GM19455 (cell line): ENCODE data around the gene VAPA.

ENCODE experiments used
- ATAC-seq: cut with Tn5 transposase; IDR thresholded peaks from one replicate; pipeline ENCODE4 v1.9.1; 2021; ENCODE audit not compliant: unreplicated experiment

VAPA gene

GRCh38 chr18:9933865-9934264 lies 20.0 kb downstream of the VAPA start:
- ATAC-seq: no peak

DNA sequence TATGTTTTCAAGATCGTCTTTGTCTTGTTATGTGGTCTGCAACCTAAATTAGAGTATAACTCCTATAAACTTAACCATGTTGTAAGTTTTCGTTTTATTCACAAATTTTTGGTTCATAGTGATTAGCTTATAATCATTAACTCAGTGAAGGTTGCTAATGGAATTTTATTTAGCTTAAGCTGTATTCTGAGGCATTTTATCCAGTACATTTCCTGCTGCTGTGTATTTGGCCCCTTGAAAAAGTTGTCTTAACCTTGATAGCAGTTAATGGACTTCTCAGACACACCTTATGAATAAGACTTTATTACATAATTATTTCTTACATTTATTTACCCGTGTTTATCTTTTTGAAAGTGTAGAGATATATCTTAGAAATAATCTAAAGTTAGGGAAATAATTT lies 20.5 kb downstream of the VAPA start:
- no peak for ATAC-seq

DNA sequence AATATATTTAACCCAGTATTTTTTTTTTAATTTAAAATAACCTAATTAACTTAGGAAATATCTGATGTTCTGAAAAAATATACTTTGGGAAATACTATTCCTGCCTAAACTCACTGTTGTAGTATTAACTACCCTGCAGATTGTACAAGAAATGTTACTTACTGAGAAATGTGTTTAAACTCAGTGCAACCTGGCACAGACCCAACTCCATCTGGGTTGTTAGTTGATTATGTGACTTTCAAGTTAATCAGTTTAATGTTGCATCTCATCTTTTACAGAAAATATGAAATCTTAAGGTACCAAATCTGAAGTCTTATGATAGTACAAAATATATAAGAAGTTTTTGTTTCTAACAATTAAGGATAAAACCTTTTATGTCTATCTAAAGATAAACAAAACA lies 27.3 kb downstream of the VAPA start:
- no peak for ATAC-seq

DNA sequence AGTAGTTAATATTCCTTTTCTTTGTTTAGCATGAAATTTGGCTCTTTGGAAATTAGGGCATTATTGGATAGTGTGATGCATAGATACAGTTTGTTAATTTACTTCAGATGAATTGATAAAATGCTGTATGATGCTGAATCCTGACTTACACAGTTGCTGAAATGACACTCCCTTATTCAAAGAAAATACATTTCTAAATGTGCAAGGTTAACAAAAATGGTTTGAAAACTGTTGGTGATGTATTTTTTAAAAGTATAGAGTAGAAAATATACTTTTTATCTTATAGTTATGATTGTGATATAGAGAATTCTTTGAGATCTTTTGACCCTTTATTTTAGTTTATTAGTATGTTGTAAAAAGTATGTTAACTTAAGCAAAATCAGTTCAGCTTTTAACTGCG lies 27.8 kb downstream of the VAPA start:
- no peak for ATAC-seq

DNA sequence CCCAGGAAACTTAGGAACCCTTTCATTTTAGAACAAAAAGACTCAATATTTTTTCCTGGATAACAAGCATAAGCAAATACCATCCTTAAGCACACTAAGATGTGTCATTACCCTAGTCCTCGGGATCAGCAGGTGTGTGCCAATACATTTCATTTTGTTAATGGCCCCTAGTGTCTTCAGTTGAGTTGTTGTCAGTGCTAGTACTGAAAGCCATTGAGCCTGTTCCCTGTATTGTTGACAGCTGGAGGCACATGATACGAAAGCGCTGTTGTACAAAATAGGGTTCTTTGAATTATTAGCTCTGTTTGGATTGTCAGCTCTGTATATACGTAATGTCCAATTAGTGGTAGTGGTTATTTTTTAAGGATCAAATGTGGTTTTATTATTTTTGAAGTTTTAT lies 29.5 kb downstream of the VAPA start:
- ATAC-seq: no peak

DNA sequence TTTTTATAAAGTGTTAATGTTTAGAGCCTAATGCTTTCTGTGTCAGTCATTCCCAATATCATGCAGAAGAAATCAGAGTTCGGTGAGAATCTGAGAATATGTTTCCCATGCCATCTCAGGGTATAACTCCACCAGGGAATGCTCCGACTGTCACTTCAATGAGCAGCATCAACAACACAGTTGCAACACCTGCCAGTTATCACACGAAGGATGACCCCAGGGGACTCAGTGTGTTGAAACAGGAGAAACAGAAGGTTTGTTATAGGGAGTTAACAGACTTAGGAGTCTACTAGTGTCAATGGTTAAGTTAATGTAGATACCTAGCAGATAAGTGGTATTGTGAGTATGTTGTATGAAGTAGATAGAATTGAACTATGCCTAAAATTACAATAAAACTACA lies 31.0 kb downstream of the VAPA start:
- no peak for ATAC-seq

DNA sequence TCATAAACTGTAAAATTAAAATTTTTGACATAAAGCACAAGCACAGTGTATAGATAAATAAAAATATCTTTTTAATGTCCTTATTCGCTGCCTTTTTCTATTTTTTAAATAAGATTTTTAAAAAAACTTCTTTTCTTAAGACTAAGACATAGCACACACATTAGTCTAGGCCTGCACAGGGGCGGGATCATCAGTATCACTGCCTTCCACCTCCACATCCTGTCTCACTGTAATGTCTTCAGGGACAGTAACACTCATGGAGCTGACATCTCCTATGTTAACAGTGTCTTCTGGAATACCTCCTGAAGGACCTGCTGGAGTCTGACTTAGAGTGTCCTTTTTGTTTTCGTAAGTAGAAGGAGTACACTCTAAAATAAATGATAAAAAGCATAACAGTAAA lies 33.0 kb downstream of the VAPA start:
- no peak for ATAC-seq

DNA sequence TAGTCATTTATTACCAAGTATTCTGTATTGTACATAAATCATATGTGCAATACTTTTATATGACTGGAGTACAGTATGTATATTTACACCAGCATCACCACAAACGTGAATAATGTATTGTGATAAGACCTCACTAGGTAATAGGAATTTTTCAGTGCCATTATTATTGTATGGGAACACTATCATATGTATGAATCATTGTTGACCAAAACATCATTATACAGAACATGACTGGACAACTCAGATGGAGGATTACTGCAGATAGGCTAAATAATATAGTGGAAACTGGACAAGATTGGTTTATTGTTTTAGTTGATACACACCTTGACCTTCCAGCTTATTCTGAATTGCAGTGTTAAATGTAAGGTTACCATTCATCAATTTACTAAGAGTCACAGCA lies 33.4 kb downstream of the VAPA start:
- no peak for ATAC-seq

- no peak for ATAC-seq
Measured at GRCh38 chr18:9949315-9949714, 35.5 kb downstream of the VAPA start.

GRCh38 chr18:9949861-9950260 lies 36.0 kb downstream of the VAPA start:
- ATAC-seq: no peak

- ATAC-seq: no peak
Measured at GRCh38 chr18:9950289-9951016, 36.6 kb downstream of the VAPA start.

GRCh38 chr18:9951022-9951859 lies 37.4 kb downstream of the VAPA start:
- ATAC-seq: no peak

- ATAC-seq: no peak
Measured at GRCh38 chr18:9952633-9953416, 39.0 kb downstream of the VAPA start.

DNA sequence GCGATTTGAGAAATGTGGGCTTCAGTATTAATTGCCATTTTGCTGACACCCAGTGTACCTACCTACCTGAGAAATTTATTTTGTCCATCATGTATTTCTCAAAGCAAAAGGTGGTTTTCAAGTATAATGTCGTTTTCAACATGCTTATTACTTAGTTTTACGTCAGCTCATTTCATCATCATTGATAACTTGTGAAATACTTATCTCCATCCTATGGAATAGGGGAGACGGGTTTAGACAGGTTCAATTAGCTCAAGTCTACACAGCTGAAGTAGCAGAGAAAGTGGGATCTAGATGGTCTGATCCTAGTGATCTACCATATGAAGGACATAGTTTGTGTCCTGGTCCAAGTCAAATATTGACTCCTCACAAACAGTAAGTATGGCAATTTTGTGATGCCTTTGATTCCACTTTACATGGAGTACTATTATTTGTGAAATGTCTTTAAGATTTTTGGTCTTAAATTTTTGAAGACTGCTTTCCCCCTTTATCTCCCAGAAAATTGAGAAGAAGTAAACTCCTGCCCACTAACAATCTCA lies 45.1 kb downstream of the VAPA start:
- no peak for ATAC-seq

- ATAC-seq: no peak
Measured at GRCh38 chr18:9959564-9959963, 45.7 kb downstream of the VAPA start.

GRCh38 chr18:9960258-9960904 lies 46.6 kb downstream of the VAPA start:
- ATAC-seq: no peak

DNA sequence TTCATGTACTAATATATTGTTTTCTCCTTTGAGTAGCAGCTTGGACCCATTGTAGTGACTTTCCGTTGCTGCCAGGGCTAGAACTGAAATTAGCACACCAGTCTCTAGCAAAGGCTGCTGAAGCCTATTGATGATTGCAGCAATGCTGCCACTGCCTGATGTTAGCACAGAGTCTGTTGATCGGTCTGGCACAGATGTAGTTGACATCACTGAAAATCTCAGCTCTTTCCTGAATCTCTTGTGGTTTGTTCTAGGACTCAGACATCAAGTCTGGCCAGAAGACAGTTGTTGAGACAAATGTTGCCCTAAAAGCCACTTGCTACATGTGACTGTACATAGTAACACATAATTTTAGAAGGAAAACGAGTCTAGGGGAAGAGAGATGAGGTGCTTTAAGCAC lies 47.2 kb downstream of the VAPA start:
- no peak for ATAC-seq

DNA sequence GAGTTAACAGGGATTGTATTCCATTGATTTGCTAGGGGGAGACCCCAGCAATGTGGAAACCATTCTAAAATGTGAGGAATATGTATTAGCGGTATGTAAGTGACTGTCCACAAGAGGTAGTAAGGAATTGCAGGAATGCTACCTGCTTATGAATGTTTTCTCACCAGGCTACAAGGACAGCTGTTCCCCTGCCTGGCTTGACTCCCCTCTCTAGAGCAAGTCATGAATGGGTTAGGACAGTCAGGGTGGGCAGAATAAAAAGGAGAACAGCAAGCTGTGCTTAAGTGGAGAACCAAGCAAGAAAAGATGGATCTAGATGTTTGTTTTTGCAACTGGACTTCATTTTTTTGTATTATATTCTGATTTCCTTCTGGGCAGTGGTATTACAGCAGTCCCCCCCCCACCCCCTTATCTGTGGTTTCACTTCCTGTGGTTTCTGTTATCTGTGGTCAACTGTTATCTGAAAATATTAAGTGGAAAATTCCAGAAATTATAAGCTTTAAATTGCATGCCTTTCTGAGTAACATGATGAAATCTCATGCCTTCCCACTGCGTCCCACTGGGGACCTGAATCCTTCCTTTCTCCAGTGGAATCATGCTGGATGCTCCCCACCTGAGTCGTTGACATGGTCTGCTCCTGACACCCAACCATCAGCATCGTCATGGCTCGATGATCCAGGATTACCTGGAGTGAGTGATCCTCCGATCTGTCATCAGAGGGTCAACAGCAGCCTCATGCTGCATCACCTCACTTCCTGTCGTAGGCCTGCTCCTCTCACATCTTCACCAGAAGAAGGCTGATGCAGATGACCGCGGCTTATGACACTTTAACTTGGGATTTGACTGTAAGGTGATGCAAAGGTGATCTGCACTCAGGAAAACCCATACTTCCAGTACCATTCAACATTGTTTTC lies 52.2 kb downstream of the VAPA start:
- ATAC-seq: no peak

DNA sequence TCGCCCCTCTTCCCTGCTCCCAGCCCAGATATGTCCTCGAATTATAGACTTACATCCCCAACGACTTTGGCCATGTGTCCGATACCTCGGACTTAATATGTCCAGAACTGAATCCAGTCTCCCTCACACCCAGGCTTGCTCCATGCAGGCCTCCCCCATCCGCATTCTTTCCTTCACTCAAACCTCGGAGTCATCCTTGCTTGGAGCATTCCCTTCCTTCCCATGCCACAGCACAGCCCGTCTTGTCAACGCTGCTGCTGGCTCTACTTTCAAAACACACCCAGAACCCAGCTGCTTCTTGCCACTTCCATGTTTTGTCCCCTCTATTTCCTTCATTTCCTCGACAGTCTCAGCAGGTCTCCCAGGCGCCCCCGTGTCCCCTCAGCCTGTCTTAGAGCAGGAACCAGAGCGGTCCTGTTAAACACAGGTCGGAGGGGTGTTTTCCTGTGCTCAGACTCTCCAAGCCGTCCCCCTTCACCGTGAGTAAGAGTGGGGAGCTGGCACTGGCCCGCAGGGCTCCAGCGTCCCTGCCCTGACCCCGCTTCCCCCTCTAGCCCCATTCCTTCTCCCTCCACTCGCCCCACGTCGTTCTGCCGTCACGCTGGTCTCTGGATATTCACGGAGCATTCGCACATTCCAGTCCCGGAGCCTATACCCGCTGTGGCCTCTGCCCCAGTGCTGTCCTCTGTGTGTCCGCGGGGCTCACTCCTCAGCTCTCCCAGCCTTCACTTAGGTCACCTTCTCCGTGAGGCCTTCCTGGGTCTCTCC lies 54.4 kb downstream of the VAPA start:
- ATAC-seq: no peak
